GM19239 (cell line): Measurements from ENCODE around the gene EFHC1.

ENCODE experiments used
- DNase-seq: peaks from one replicate; pipeline ENCODE4 v3.0.0; 2011; ENCODE audit warnings: low spot score; ENCODE audit not compliant: insufficient read length
- FAIRE-seq: peaks from 2 replicates; lab custom pipeline; 2011; peaks lifted over from hg19 to GRCh38; lab: Jason Lieb, UNC

EFHC1 gene

GRCh38 chr6:52571099-52571755, 151.1 kb downstream of the EFHC1 start:
- FAIRE-seq (no peak), DNase-seq (no peak)

GRCh38 chr6:52572536-52572935, 152.4 kb downstream of the EFHC1 start:
- FAIRE-seq = no peak
- DNase-seq = no peak

GRCh38 chr6:52573295-52573694, 153.2 kb downstream of the EFHC1 start:
- FAIRE-seq (no peak), DNase-seq (no peak)
